Thyroid gland (tissue), 4 donors: ENCODE measurements around the gene MAP3K13. TPM values are rescaled to one million over a fixed set of nuclear protein-coding genes. Genes with fewer than 3 reads are reported as not detected.

Source experiments
- DNase-seq, 2 donors: peaks; one replicate each; pipeline ENCODE4 v3.0.0-alpha.2; 2019
- H3K27ac ChIP-seq, 3 donors: fragments of 200-600 bp; sonication (generic); 1 replicate in 2 of 3; 2 replicates in 1 of 3; pipeline ENCODE4 v1.5.1; 2016 to 2019; ENCODE audit warnings: mild to moderate bottlenecking in 1 of 3, moderate library complexity in 1 of 3
- H3K27me3 ChIP-seq: fragments of 200-600 bp; sonication (generic); one replicate; pipeline ENCODE4 v1.5.1; 2019
- H3K36me3 ChIP-seq, 2 donors: fragments of 200-600 bp; sonication (generic); one replicate each; pipeline ENCODE4 v1.5.1; 2016 to 2019
- H3K4me1 ChIP-seq, 2 donors: fragments of 200-600 bp; sonication (generic); one replicate each; pipeline ENCODE4 v1.5.1; 2017 to 2019
- H3K4me3 ChIP-seq, 3 donors: fragments of 200-600 bp; sonication (generic); replicated peaks in 1 of 3; 1 replicate in 2 of 3; 2 replicates in 1 of 3; pipeline ENCODE4 v1.5.1; 2016; ENCODE audit warnings: mild to moderate bottlenecking in 1 of 3
- H3K9me3 ChIP-seq: fragments of 200-600 bp; sonication (generic); one replicate; pipeline ENCODE4 v1.5.1; 2017
- POLR2A ChIP-seq, 2 donors: fragments of 450-650 bp; IDR thresholded peaks; one replicate each; pipeline ENCODE4 v1.6.1; 2017; ENCODE audit warnings: antibody characterized with exemption in 2 of 2, mild to moderate bottlenecking in 2 of 2, moderate library complexity in 1 of 2
- WGBS, 2 donors: methylation state at CpG; one replicate each; pipeline ENCODE4 v1.1.5; 2017; 5-methylcytosine and 5-hydroxymethylcytosine counted together
- intact Hi-C: fragments of 100-400 bp; cut with DNase I; formaldehyde crosslinking; loops from one replicate; pipeline ENCODE4 v1.15.1; 2023
- total RNA-seq, 4 donors: library from RNA; depleted of rRNA; stranded (reverse); fragments of >200 nt; gene quantifications; one replicate each; pipeline ENCODE4 v1.2.3, GENCODE V29; 2016
- TF ChIP-seq, protein P1 (sequence below), 6 experiments: fragments of 200-600 bp in 3 of 6; fragments of 450-650 bp in 3 of 6; sonication (generic) in 3 of 6; IDR thresholded peaks; one replicate each; pipeline ENCODE4 v1.5.1; 2016 to 2019; ENCODE audit warnings: antibody characterized with exemption in 6 of 6, mild to moderate bottlenecking in 2 of 6, inconsistent platforms in 1 of 6, moderate library complexity in 1 of 6

Gene MAP3K13
- total RNA-seq, 4 donors from 2014 or later, result 44.4 to 58.0 (median 46.2) TPM

DNA sequence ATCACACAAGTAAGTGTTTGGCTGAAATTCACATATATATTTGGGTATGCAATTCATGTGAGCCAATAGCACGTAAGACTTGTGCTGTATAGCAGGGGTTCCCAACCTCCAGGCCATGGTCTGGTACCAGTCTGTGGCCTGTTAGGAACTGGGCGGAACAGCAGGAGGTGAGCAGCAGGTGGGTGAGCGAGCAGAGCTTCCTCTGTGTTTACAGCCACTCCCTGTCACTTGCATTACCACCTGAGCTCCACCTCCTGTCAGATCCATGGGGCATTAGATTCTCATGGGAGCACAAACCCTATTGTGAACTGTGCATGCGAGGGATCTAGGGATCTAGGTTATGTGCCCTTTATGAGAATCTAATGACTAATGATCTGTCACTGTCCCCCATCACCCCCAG, 59.7 kb downstream of the MAP3K13 start:
- Histone ChIP-seq H3K4me3 (no peak overlapping the region), H3K4me1 (peaks cover 0 to 3% of the 10 kb centered on the region in 2 donors), H3K36me3 (no peaks in the 10 kb centered on the region), H3K9me3 (no peaks in the 10 kb centered on the region), H3K27ac (no peak overlapping the region), H3K27me3 (no peaks in the 10 kb centered on the region)
- intact Hi-C loops, result no loop called here
- WGBS, 2 donors, result 92 to 95% methylated on average over 4 of the region's 4 CpGs
- DNase-seq, result no peak
- TF ChIP-seq POLR2A (IDR thresholded peaks at IDR 0.05), result no peak
- TF ChIP-seq, protein P1, sequence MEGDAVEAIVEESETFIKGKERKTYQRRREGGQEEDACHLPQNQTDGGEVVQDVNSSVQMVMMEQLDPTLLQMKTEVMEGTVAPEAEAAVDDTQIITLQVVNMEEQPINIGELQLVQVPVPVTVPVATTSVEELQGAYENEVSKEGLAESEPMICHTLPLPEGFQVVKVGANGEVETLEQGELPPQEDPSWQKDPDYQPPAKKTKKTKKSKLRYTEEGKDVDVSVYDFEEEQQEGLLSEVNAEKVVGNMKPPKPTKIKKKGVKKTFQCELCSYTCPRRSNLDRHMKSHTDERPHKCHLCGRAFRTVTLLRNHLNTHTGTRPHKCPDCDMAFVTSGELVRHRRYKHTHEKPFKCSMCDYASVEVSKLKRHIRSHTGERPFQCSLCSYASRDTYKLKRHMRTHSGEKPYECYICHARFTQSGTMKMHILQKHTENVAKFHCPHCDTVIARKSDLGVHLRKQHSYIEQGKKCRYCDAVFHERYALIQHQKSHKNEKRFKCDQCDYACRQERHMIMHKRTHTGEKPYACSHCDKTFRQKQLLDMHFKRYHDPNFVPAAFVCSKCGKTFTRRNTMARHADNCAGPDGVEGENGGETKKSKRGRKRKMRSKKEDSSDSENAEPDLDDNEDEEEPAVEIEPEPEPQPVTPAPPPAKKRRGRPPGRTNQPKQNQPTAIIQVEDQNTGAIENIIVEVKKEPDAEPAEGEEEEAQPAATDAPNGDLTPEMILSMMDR (IDR thresholded peaks at IDR 0.05), result no peak

DNA sequence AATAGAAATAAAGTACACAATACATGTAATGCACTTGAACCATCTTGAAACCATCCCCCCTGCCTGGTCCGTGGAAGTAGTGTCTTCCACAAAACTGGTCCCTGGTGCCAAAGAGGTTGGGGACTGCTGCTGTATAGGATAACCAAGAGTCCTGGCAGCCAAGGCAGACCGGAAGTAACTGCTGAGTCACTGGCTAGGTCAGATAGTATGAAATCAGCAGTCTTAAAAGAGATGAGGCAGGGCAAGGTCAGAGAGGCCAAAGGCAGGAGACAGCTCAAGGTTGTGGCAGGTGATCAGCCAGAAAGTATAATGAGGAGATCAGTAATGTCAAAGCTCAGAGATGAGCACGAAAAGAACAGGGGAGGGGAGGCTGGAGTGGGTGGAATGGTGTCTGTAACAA, 60.2 kb downstream of the MAP3K13 start:
- TF ChIP-seq POLR2A (IDR thresholded peaks at IDR 0.05), result no peak
- TF ChIP-seq, protein P1 (IDR thresholded peaks at IDR 0.05), result no peak
- DNase-seq, result no peak
- intact Hi-C loops, result no loop called here
- Histone ChIP-seq H3K9me3 (no peaks in the 10 kb centered on the region), H3K4me3 (no peak overlapping the region), H3K27me3 (no peaks in the 10 kb centered on the region), H3K4me1 (peaks cover 0 to 3% of the 10 kb centered on the region in 2 donors), H3K27ac (no peak overlapping the region), H3K36me3 (no peaks in the 10 kb centered on the region)
- 77 to 89% methylated on average over 3 of the region's 3 CpGs for WGBS, 2 donors

DNA sequence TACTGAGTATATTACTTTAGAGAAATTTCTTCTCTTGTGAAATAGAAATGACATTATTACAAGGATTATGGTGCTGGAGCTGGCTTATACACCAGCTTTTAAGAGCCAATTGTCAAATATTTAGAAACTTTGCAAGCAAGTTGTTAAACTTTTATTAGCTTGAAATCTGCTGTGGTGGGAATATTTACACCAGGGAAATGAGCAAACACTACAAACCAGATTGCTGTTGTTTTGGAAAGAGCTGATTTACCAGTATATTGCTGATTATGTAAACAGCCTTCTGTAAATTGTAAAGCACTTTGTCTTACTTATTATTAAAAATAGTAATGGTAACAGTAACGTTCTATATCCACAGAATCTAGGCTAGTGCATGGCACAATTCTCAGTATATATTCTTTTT, 61.5 kb downstream of the MAP3K13 start:
- Histone ChIP-seq H3K27ac (no peak overlapping the region), H3K9me3 (no peaks in the 10 kb centered on the region), H3K36me3 (no peaks in the 10 kb centered on the region), H3K27me3 (no peaks in the 10 kb centered on the region), H3K4me1 (peaks cover 0 to 3% of the 10 kb centered on the region in 2 donors), H3K4me3 (no peak overlapping the region)
- intact Hi-C loops, result no loop called here
- DNase-seq, result no peak
- WGBS, 2 donors, result 97 to 98% methylated on average over 1 of the region's 1 CpG
- TF ChIP-seq, protein P1 (IDR thresholded peaks at IDR 0.05), result no peak
- no peak for TF ChIP-seq POLR2A (IDR thresholded peaks at IDR 0.05)

DNA sequence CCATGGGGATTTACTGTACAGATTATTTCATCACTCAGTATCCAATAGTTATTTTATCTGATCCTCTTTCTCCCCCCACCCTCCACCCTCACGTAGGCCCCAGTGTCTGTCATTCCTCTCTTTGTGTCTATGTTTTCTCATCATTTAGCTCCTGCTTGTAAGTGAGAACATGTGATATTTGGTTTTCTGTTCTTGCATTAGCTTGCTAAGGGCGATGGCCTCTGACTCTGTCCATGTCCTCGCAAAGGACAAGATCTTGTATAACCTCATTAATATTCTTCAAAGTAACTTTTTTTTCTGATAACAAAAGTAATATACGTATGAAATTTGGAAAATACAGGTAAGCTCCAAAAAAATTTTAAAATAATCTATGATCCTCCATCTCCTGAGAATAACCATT, 67.4 kb downstream of the MAP3K13 start:
- Histone ChIP-seq H3K4me1 (no peaks in the 10 kb centered on the region), H3K36me3 (no peaks in the 10 kb centered on the region), H3K27me3 (no peaks in the 10 kb centered on the region), H3K9me3 (no peaks in the 10 kb centered on the region), H3K27ac (no peak overlapping the region), H3K4me3 (no peak overlapping the region)
- intact Hi-C loops, result no loop called here
- DNase-seq, result no peak
- no peak for TF ChIP-seq POLR2A (IDR thresholded peaks at IDR 0.05)
- TF ChIP-seq, protein P1 (IDR thresholded peaks at IDR 0.05), result no peak
- WGBS, 2 donors, result 95 to 96% methylated on average over 4 of the region's 4 CpGs

DNA sequence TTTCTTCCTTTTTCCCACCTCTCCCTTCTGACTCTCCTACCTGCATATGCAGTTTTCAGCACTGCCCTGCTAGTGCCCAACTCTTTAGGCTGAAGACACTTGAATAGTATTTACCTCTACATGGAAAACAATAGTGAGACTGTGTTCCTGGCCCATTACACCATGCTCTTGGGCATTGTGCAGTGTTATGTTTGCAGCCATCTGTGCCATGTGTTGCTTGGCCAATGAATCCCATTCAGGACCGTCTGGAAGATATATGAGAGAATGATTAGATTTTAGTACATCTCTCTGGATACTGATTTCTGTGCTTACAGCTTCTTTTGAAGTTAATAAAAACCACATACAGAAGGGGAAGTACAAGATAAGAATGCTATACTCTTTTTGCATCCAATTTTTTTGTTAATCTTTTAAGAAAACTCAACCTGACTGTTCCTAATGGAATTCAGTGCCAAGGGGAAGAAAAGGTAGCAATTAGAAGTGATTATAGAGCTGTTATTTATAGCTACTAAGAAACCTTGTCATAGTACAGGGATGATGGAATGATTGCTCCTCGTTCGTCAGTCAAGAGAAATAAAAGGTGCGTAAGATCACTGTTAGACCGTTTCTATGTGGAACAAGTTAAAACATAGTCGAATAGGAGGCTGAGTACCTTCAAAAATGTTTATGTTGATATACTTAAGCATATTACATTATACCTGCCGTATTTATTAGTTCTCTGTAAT, 77.0 kb downstream of the MAP3K13 start:
- no peaks in the 10 kb centered on the region for H3K9me3 ChIP-seq
- no peaks in the 10 kb centered on the region for H3K36me3 ChIP-seq
- no peaks in the 10 kb centered on the region for H3K4me1 ChIP-seq
- no peak overlapping the region for H3K27ac ChIP-seq
- intact Hi-C loops, result no loop called here
- no peaks in the 10 kb centered on the region for H3K27me3 ChIP-seq
- DNase-seq, result no peak
- no peak for TF ChIP-seq POLR2A (IDR thresholded peaks at IDR 0.05)
- TF ChIP-seq, protein P1 (IDR thresholded peaks at IDR 0.05), result no peak
- 91 to 93% methylated on average over 7 of the region's 7 CpGs for WGBS, 2 donors
- H3K4me3 ChIP-seq, result no peak overlapping the region
